PC-3 (cell line): ENCODE data around the gene BDNF. TPM values are rescaled to one million over a fixed set of nuclear protein-coding genes. Genes with fewer than 3 reads are reported as not detected.
"Not testable (repeated sequence)": the region's sequence is repeated elsewhere in the genome, so short reads cannot be mapped to it uniquely, and the experiment has no call there.

Experiments
- ATAC-seq: fragments of 200-7000 bp; cut with Tn5 transposase; 2 replicates; pipeline ENCODE4 v1.9.1; 2020; ENCODE audit warnings: mild to moderate bottlenecking, moderate library complexity
- BruUV-seq: library from RNA; stranded (reverse); fragments of 400-500 nt; replicated peaks from 2 replicates; lab custom pipeline; 2021; lab: Mats Ljungman, UMichigan
- CTCF ChIA-PET: fragments of 300-600 bp; sonication (Branson Sonifier 250); formaldehyde crosslinking; loops from one replicate; lab custom pipeline; 2022; ENCODE audit warnings: antibody characterized with exemption; lab: Charles Lee
- POLR2A ChIA-PET: fragments of 300-600 bp; sonication (Branson Sonifier 250); formaldehyde crosslinking; loops from one replicate; lab custom pipeline; 2022; ENCODE audit warnings: antibody characterized with exemption; ENCODE audit not compliant: unreplicated experiment; lab: Charles Lee
- DNase-seq: peaks from one replicate; pipeline ENCODE4 v3.0.0-alpha.2; 2015
- H2AFZ ChIP-seq: fragments of 300-600 bp; sonication (generic); 2 replicates; pipeline ENCODE4 v1.6.0; 2016; ENCODE audit warnings: antibody characterized with exemption, low read length
- H3F3A ChIP-seq: fragments of 300-600 bp; sonication (generic); one replicate; pipeline ENCODE4 v1.6.0; 2017; ENCODE audit warnings: antibody characterized with exemption, low read length, control low read depth, mild to moderate bottlenecking; ENCODE audit not compliant: unreplicated experiment
- H3K27ac ChIP-seq: fragments of 300-600 bp; sonication (generic); 2 replicates; pipeline ENCODE4 v1.5.1; 2016; ENCODE audit warnings: mild to moderate bottlenecking, low read length
- H3K27me3 ChIP-seq: fragments of 300-600 bp; sonication (generic); 2 replicates; pipeline ENCODE4 v1.6.1; 2016; ENCODE audit warnings: low read length, mixed read lengths
- H3K36me3 ChIP-seq: fragments of 300-600 bp; sonication (generic); 2 replicates; pipeline ENCODE4 v1.6.1; 2016; ENCODE audit warnings: low read depth, mixed run types, low read length, mixed read lengths
- H3K4me1 ChIP-seq: fragments of 300-600 bp; sonication (generic); 2 replicates; pipeline ENCODE4 v1.5.1; 2016; ENCODE audit warnings: low read length; ENCODE audit not compliant: insufficient read depth
- H3K4me2 ChIP-seq: fragments of 300-600 bp; sonication (generic); 2 replicates; pipeline ENCODE4 v1.6.0; 2016; ENCODE audit warnings: low read length
- H3K4me3 ChIP-seq: fragments of 300-600 bp; sonication (generic); 2 replicates; pipeline ENCODE4 v1.5.1; 2016; ENCODE audit warnings: mild to moderate bottlenecking, low read length, mixed read lengths
- H3K79me2 ChIP-seq: fragments of 300-600 bp; sonication (generic); 2 replicates; pipeline ENCODE4 v1.6.1; 2017; ENCODE audit warnings: low read length, mixed read lengths
- H3K9ac ChIP-seq: fragments of 300-600 bp; sonication (generic); 2 replicates; pipeline ENCODE4 v1.6.0; 2016; ENCODE audit warnings: mild to moderate bottlenecking, low read length
- H3K9me2 ChIP-seq: fragments of 300-600 bp; sonication (generic); replicated peaks from 2 replicates; pipeline ENCODE4 v1.6.1; 2016; ENCODE audit warnings: mixed run types, low read length, mixed read lengths
- H3K9me3 ChIP-seq: fragments of 300-600 bp; sonication (generic); 2 replicates; pipeline ENCODE4 v1.6.1; 2016; ENCODE audit warnings: low read length, mixed read lengths
- H4K20me1 ChIP-seq: fragments of 300-600 bp; sonication (generic); 2 replicates; pipeline ENCODE4 v1.6.1; 2016; ENCODE audit warnings: low read length, mixed read lengths
- EZH2 ChIP-seq: fragments of 300-600 bp; sonication (generic); IDR thresholded peaks from one replicate; pipeline ENCODE4 v1.6.1; 2017; ENCODE audit warnings: antibody characterized with exemption, mild to moderate bottlenecking, low read length; ENCODE audit not compliant: unreplicated experiment
- EZH2phosphoT487 ChIP-seq: fragments of 300-600 bp; sonication (generic); IDR thresholded peaks from 2 replicates; pipeline ENCODE4 v1.6.1; 2018; ENCODE audit warnings: mild to moderate bottlenecking, antibody characterized with exemption, low read length, borderline replicate concordance
- intact Hi-C: fragments of 100-400 bp; cut with micrococcal nuclease; formaldehyde crosslinking; loops from 2 replicates; pipeline ENCODE4 v1.9.0; 2023
- total RNA-seq: library from RNA; depleted of rRNA; stranded (reverse); fragments of >200 nt; gene quantifications from 2 replicates; pipeline ENCODE4 v1.2.3, GENCODE V29; 2014
- TF ChIP-seq, protein P1 (sequence below): fragments of 300-600 bp; sonication (generic); conservative IDR thresholded peaks from 2 replicates; pipeline ENCODE4 v1.5.1; 2017; ENCODE audit warnings: antibody characterized with exemption, low read depth, mild to moderate bottlenecking, low read length

BDNF gene
- total RNA-seq, 1 experiment from 2014 or later: 3.8 TPM

DNA sequence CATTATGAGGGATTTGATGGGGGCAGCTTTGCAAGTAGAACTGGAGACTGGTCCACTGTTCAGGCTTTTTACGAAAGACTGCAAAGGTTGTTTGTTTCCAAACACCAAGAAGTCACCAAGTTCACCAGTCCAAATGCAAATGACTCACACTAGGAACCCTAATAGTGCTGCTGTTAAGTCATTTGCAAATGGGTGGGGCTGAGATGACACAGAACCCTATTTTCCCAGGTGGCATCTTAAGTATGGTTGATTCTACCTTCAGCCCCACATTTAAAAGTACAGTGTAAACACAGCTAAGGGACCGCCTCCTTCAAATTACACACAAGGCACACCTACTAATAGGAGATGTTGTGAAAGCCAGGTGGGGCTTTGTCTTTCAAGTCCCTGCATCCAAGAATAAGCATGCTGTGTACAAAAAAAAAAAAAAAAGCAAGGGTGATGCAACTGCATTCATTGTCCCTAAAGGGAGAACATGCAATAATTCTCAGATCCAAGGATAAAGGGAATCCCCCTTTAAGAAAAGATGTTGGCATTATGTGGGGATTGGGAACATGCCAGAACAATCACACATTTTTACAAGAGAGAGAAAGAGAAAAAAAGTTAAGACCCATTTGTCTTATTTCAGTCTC is 27.3 kb downstream of the BDNF start:
- H3K9ac ChIP-seq: no peak overlapping the region
- H3K27me3 ChIP-seq: no peaks in the 10 kb centered on the region
- BruUV-seq: no TSS peak
- H3K9me2 ChIP-seq: no peaks in the 10 kb centered on the region
- POLR2A ChIA-PET: no interaction called here
- no peak overlapping the region for H3K27ac ChIP-seq
- intact Hi-C loops: loop anchor here (10.0 kb wide), 1 partner anchor 148 kb away; no protein-coding TSS in a partner anchor
- no peak overlapping the region for H3K4me2 ChIP-seq
- H3K36me3 ChIP-seq: no peaks in the 10 kb centered on the region
- DNase-seq: peak; percentile 15
- H3K9me3 ChIP-seq: no peaks in the 10 kb centered on the region
- no peak overlapping the region for H2AFZ ChIP-seq
- CTCF ChIA-PET: no interaction called here
- no peaks in the 10 kb centered on the region for H3F3A ChIP-seq
- no peak for ATAC-seq
- 0 out of 2 replicates have a peak, but pooled peaks cover 7% of the 10 kb centered on the region for H3K79me2 ChIP-seq
- TF ChIP-seq, protein P1, sequence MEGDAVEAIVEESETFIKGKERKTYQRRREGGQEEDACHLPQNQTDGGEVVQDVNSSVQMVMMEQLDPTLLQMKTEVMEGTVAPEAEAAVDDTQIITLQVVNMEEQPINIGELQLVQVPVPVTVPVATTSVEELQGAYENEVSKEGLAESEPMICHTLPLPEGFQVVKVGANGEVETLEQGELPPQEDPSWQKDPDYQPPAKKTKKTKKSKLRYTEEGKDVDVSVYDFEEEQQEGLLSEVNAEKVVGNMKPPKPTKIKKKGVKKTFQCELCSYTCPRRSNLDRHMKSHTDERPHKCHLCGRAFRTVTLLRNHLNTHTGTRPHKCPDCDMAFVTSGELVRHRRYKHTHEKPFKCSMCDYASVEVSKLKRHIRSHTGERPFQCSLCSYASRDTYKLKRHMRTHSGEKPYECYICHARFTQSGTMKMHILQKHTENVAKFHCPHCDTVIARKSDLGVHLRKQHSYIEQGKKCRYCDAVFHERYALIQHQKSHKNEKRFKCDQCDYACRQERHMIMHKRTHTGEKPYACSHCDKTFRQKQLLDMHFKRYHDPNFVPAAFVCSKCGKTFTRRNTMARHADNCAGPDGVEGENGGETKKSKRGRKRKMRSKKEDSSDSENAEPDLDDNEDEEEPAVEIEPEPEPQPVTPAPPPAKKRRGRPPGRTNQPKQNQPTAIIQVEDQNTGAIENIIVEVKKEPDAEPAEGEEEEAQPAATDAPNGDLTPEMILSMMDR: no peak
- TF ChIP-seq EZH2phosphoT487 (no peak), EZH2 (no peak)
- 0 out of 2 replicates have a peak, but pooled peaks cover 4% of the 10 kb centered on the region for H3K4me1 ChIP-seq
- H3K4me3 ChIP-seq: no peak overlapping the region
- H4K20me1 ChIP-seq: no peaks in the 10 kb centered on the region

- DNase-seq, BruUV-seq, intact Hi-C loops, H3K4me3 ChIP-seq, H3K79me2 ChIP-seq, H3K9me3 ChIP-seq, H3K27ac ChIP-seq, H3K9me2 ChIP-seq, ATAC-seq, H3K27me3 ChIP-seq, H3F3A ChIP-seq, POLR2A ChIA-PET, H3K36me3 ChIP-seq, H3K4me2 ChIP-seq, H4K20me1 ChIP-seq, H3K9ac ChIP-seq, CTCF ChIA-PET, H3K4me1 ChIP-seq, H2AFZ ChIP-seq: not testable (repeated sequence)
These were observed 34.6 kb downstream of the BDNF start for GRCh38 chr11:27665508-27666101.

- Histone ChIP-seq H3K9ac (no peak overlapping the region), H3K79me2 (no peaks in the 10 kb centered on the region), H3K27me3 (no peaks in the 10 kb centered on the region), H3F3A (no peaks in the 10 kb centered on the region), H3K9me3 (no peaks in the 10 kb centered on the region), H3K36me3 (no peaks in the 10 kb centered on the region), H3K4me3 (no peak overlapping the region), H4K20me1 (no peaks in the 10 kb centered on the region), H3K4me2 (no peak overlapping the region), H3K4me1 (peaks cover 4% of the 10 kb centered on the region; the same call in 1 of the 2 replicates), H3K27ac (no peak overlapping the region), H3K9me2 (no peaks in the 10 kb centered on the region), H2AFZ (no peak overlapping the region)
- ATAC-seq (peak; percentile 74), DNase-seq (peak; percentile 32)
- CTCF ChIA-PET: no interaction called here
- TF ChIP-seq, protein P1: no peak
- TF ChIP-seq EZH2phosphoT487: no peak
- no peak for TF ChIP-seq EZH2
- intact Hi-C loops: no loop called here
- POLR2A ChIA-PET: interaction anchor here (0.7 kb wide), 1 partner anchor 164 kb away, joined by 11 read pairs; no protein-coding TSS in a partner anchor
- no TSS peak for BruUV-seq
These were observed 36.9 kb downstream of the BDNF start for GRCh38 chr11:27663326-27663725.
